Adrenal gland (tissue), 12 donors: Measurements from ENCODE around the gene POU5F2. TPM values are rescaled to one million over a fixed set of nuclear protein-coding genes. Genes with fewer than 3 reads are reported as not detected.

Experiments used
- DNase-seq, 7 donors: peaks; one replicate each; pipeline ENCODE4 v3.0.0-alpha.2; 2019 to 2020
- H3K27ac ChIP-seq, 5 donors: fragments of 200-600 bp; sonication (generic) in 4 of 5; 1 replicate in 3 of 5; 2 replicates in 2 of 5; pipeline versions ENCODE4 v1.5.1 to v1.8.0; 2016 to 2020; ENCODE audit warnings: mild to moderate bottlenecking in 1 of 5
- H3K27me3 ChIP-seq: fragments of 200-600 bp; 2 replicates; pipeline ENCODE4 v1.8.0; 2021
- H3K36me3 ChIP-seq, 2 donors: fragments of 200-600 bp; replicated peaks in 1 of 2; 1 replicate in 1 of 2; 2 replicates in 1 of 2; pipeline versions ENCODE4 v1.5.1 to v1.8.0; 2018 to 2022
- H3K4me1 ChIP-seq, 2 donors: fragments of 200-600 bp; replicated peaks in 1 of 2; 1 replicate in 1 of 2; 2 replicates in 1 of 2; pipeline versions ENCODE4 v1.5.1 to v1.8.0; 2018 to 2021
- H3K4me3 ChIP-seq, 4 donors: fragments of 200-600 bp; sonication (generic) in 3 of 4; one replicate each; pipeline ENCODE4 v1.5.1; 2016 to 2018
- H3K9me3 ChIP-seq, 3 donors: fragments of 200-600 bp; sonication (generic) in 1 of 3; replicated peaks in 1 of 3; 1 replicate in 2 of 3; 2 replicates in 1 of 3; pipeline versions ENCODE4 v1.5.1 to v1.8.0; 2016 to 2021
- CTCF ChIP-seq, 6 experiments: fragments of 450-650 bp in 4 of 6; fragments of 200-600 bp in 2 of 6; sonication (generic) in 1 of 6; IDR thresholded peaks; 1 replicate in 5 of 6; 2 replicates in 1 of 6; pipeline versions ENCODE4 v1.5.1 to v1.8.0; 2016 to 2021; ENCODE audit warnings: antibody characterized with exemption in 6 of 6, mild to moderate bottlenecking in 2 of 6, moderate library complexity in 1 of 6
- POLR2A ChIP-seq, 2 donors: fragments of 450-650 bp; IDR thresholded peaks; one replicate each; pipeline ENCODE4 v1.6.1; 2017; ENCODE audit warnings: antibody characterized with exemption in 2 of 2, mild to moderate bottlenecking in 2 of 2, moderate library complexity in 1 of 2
- WGBS, 4 donors: extraction: QIAGEN DNeasy Blood & Tissue Kit in 2 of 4; methylation state at CpG; one replicate each; pipeline versions ENCODE4 v1.1.5 to v1.1.7; 2013 to 2017; 5-methylcytosine and 5-hydroxymethylcytosine counted together
- intact Hi-C, 2 donors: fragments of 100-400 bp; cut with DNase I; formaldehyde crosslinking; loops; one replicate each; pipeline versions ENCODE4 v1.14.1 to v1.15.0; 2022 to 2023
- polyA plus RNA-seq, 3 donors: library from polyadenylated mRNA; stranded (reverse); fragments of 200-250 nt in 2 of 3; fragments of 350-450 nt in 1 of 3; fragmentation: Illumina TruSeq in 1 of 3; extraction: RNeasy Lipid Tissue Mini Kit (QIAGEN cat#74804) in 1 of 3; gene quantifications; one replicate each; pipeline ENCODE4 v1.2.3, GENCODE V29; 2013 to 2014
- total RNA-seq, 9 donors: library from RNA; depleted of rRNA in 4 of 9; stranded (reverse); fragments of >200 nt in 4 of 9; fragments of 120-200 nt in 1 of 9; fragmentation: NEBNext Ultra II Directional in 1 of 9; extraction: Animal tissue kit (Norgen Biotek cat#: 25700) in 1 of 9; gene quantifications; one replicate each; pipeline versions ENCODE4 v1.1.0 to v1.2.4, GENCODE V29; 2013 to 2023
- donor health status: healthy with polysubstance abuse.
- donor health status: Bipolar disorder and iron deficiency.
- donor health status: DM: yes; HTN: yes; CAD: no.
- donor health status: DM: no; HTN: no; CAD: no.
- donor health status: DM: no; HTN: no; CAD: no.
- donor health status: DM: yes; HTN: yes; CAD: no.

Gene POU5F2
- total and polyA plus RNA-seq, 12 donors = 0.02 to 4.2 (median 0.66) TPM

DNA sequence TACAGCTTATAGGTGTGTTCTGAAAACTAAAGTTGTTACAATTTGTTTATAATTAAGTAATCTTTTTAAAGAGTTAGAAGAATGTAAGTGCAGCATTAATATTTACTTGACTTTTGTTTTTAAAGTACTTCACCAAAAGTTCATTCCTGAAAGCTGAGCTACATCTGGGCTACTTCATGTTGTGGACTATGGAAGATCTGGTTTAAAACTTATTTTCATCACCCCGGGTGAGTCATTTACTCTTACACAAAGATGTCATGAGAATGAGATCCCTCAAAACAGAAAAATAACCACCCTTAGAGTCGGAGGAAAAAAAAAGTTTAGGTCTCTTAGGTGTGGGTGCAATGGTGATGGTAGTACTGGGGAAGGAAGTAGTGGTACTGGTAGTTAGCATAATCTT lies 5.1 kb downstream of the POU5F2 start:
- H3K4me3 ChIP-seq = no peak overlapping the region
- no peaks in the 10 kb centered on the region for H3K4me1 ChIP-seq
- no peaks in the 10 kb centered on the region for H3K9me3 ChIP-seq
- no peak overlapping the region for H3K27ac ChIP-seq
- intact Hi-C loops = no loop called here
- no peaks in the 10 kb centered on the region for H3K36me3 ChIP-seq
- no peak for DNase-seq
- no peak for TF ChIP-seq POLR2A (IDR thresholded peaks at IDR 0.05)
- no peak for TF ChIP-seq CTCF (IDR thresholded peaks at IDR 0.05)
- 90 to 97% (median 95%) methylated on average over 2 of the region's 2 CpGs for WGBS, 4 donors
- H3K27me3 ChIP-seq = no peaks in the 10 kb centered on the region

- TF ChIP-seq POLR2A (IDR thresholded peaks at IDR 0.05) (no peak), CTCF (IDR thresholded peaks at IDR 0.05) (no peak)
- WGBS, 4 donors = 86 to 100% (median 93%) methylated on average over 1 of the region's 1 CpG
- DNase-seq = no peak
- no peaks in the 10 kb centered on the region for H3K27me3 ChIP-seq
- H3K9me3 ChIP-seq = no peaks in the 10 kb centered on the region
- intact Hi-C loops = no loop called here
- H3K27ac ChIP-seq = no peak overlapping the region
- no peaks in the 10 kb centered on the region for H3K4me1 ChIP-seq
- no peak overlapping the region for H3K4me3 ChIP-seq
- H3K36me3 ChIP-seq = no peaks in the 10 kb centered on the region
Measured at GRCh38 chr5:93735378-93735777, 6.0 kb downstream of the POU5F2 start.

GRCh38 chr5:93731987-93732386 lies 9.4 kb downstream of the POU5F2 start:
- 90 to 97% (median 95%) methylated on average over 3 of the region's 3 CpGs for WGBS, 4 donors
- no peaks in the 10 kb centered on the region for H3K36me3 ChIP-seq

GRCh38 chr5:93726595-93726994 lies 14.8 kb downstream of the POU5F2 start:
- H3K9me3 ChIP-seq = no peaks in the 10 kb centered on the region
- H3K27ac ChIP-seq = no peak overlapping the region
- H3K27me3 ChIP-seq = no peaks in the 10 kb centered on the region
- no peak overlapping the region for H3K4me3 ChIP-seq
- no peaks in the 10 kb centered on the region for H3K36me3 ChIP-seq
- no peak for TF ChIP-seq POLR2A (IDR thresholded peaks at IDR 0.05)
- no peak for TF ChIP-seq CTCF (IDR thresholded peaks at IDR 0.05)
- WGBS, 4 donors = 95 to 100% (median 98%) methylated on average over 1 of the region's 1 CpG
- intact Hi-C loops = no loop called here
- no peaks in the 10 kb centered on the region for H3K4me1 ChIP-seq
- no peak for DNase-seq

More at GRCh38 chr5:93731987-93732386, 9.4 kb downstream of the POU5F2 start:
- intact Hi-C loops = no loop called here
- no peak for DNase-seq
- Histone ChIP-seq H3K4me1 (no peaks in the 10 kb centered on the region), H3K9me3 (no peaks in the 10 kb centered on the region), H3K27ac (no peak overlapping the region), H3K4me3 (no peak overlapping the region), H3K27me3 (no peaks in the 10 kb centered on the region)
- TF ChIP-seq POLR2A (IDR thresholded peaks at IDR 0.05) (no peak), CTCF (IDR thresholded peaks at IDR 0.05) (no peak)
